Measurements from ENCODE around the gene MAST4.
"Not testable (repeated sequence)": the region's sequence is repeated elsewhere in the genome, so short reads cannot be mapped to it uniquely, and the experiment has no call there.

The MAST4 gene

DNA sequence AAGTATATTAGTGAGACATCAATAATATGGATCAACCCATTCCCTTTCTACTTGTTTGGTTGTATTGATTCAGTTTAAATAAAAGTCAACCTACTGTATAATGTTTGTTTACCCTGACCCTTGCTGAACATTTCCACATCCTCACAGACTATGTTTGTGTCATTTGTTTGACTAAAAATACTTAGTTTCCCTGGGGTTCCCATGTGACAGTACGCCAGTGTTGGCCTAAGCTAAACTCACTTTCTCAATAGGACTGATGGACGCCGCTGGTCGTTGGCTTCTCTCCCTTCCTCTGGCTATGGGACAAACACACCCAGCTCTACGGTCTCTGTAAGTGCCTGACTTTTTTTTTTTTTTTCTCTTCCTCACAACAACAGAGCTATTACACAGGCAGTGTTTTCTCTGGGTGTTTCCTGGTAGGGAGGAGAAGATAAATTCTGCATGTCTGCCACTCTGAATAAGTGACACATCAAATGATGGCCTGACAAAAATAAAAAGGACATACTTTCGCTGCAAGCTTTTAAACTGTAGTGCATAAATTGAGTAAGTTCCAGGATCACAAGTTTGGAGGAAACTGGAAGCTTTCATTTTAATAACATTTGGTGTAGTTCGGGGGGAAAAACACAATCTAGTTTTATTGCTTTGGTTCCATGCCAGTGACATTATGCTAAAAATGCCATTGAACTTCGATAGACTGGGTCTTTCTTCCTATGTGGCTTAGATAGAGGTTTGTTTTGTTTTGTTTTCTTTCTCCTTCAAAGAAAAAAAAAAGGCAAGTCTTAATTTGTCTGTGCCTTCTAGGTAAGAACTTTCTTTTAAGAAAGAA, 499.4 kb downstream of the MAST4 start:
- no peak for DNase-seq

DNA sequence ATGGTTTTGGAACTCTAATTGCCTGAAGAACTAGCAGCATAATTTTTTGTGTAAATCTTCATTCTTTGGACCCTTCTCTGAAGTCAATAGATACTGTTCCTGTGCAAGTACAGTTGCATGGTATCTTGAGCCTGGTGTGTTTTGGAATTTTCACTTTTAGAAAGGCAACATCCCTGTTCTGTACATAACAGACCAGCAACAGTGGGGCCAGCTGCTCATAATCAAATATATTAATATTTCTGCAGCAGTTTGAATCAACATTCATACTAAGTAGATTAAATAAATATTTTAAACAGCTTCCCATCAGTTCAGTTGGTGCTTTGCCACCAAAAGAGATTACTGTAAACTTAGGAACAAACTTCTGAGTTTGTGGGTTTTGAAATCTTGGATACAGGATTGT, 502.5 kb downstream of the MAST4 start:
- DNase-seq: no peak

DNA sequence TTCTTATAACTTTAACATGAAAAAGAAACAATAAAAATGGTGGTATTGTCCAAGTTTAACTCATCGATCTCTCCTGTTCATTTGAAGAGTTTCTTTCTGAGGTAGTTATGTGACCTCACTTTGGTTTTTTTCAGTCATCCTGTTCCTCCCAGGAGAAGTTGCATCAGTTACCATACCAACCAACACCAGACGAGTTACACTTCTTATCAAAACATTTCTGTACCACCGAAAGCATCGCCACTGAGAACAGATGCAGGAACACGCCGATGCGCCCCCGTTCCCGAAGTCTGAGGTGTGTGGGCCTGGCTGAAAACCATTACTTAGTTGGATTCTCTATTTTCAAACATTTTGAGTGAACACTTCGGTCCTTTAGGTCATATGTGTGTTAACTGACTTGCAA, 504.1 kb downstream of the MAST4 start:
- DNase-seq: no peak

DNA sequence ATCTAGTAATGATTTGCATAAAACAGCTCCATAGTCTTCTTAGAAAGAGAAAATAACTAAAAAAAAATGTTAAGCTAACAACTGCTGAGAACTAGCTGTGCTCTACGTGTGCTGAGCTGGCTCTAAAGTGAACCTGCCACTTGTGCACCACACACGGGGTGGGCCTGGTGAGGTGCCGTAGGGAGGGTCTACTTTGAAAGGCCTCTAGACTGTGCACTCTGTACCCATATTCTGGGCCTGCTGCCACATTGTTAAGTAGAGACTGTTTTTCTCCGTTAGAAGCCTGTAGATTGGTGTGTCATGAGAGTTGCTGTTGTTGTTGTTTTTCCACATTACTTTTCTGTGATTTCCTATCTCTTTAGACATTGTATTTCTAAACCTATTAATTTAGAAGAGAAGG, 506.5 kb downstream of the MAST4 start:
- no peak for DNase-seq

DNA sequence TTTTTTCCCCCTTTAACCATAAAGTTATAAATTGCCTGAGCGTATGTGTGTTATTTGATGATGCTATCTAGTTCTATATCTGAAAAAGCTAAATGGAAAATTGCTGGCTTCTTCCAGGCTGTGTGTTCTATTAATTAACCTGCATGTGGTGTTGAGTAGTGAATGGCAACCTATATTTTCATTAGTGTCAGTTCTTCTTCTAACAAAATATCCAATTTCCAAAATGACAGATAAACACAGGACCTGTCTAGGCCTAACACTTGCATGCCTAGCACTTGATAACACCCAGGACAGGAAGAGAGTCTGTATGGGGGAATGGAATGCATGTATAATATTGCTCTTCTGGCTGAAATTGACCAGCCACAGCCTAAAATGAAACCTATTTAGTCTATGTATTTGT, 508.7 kb downstream of the MAST4 start:
- DNase-seq: no peak

DNA sequence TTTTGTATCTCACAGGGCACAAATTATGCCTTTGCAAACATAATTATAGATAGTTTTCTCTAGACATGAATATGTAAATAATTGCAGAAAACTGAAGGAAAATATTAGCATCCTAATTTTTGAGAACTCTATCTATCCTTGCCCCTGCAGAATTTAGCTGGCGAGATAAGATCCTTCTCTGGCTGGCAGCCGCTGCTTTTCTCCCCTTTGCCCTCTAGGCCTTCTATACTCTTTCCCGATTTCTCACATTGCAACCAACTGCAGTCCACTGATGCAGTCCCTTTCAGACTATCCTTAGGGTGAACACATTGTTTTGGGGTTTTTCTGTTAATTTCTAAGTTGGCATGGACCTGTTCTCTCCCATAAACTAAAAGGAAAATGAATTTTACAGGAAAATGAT, 509.1 kb downstream of the MAST4 start:
- no peak for DNase-seq

DNA sequence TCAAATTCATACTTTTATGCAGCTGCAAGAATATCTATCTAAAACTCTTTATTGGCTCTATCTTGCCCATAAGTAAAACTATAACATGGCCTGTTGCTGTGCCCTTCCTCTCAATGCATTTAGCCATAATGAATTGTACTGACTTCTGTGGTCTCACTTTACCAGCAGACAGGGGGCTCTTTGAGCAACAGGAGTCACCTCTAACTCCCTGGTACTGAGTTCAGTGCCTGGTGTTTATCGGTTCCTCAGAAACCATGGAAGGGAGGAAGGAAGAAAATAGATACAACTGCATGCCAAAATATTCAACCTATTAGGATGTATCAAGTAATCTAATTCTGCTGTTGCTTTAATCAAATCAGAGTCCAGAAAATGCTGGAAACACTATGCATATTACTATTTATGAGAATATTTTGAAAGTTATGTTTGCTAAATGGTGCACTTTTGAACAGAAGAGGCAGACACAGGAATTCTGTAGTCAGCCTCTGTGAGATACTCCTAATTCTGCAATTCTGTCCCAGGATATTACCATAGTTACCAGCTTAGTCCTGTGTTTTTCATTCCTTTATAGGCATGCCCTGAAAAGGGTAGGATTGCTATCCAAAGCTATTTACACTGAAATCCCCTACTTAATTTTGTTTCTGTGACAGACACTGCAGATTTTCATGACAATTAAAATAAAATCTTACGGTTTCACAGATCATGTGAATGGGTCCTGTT, 510.6 kb downstream of the MAST4 start:
- DNase-seq: no peak

DNA sequence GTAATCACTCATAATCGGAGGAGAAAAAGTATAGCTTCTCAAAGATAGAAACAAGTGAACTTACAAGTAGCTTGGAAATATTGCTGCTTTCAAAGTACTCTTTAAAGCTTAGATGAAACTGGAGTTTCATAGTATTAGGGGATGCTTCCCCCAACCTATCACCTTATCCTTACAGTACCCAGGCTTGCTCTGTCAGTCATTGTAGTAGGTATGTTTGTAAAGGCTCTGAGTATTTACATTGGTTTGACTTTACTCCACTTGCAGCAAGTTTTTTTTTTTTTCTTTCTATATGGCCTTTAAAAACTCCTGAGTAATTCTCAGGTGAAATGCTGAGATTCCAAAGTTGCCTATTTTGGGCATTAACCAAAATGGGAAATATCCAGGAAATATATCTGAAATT, 515.6 kb downstream of the MAST4 start:
- no peak for DNase-seq

DNA sequence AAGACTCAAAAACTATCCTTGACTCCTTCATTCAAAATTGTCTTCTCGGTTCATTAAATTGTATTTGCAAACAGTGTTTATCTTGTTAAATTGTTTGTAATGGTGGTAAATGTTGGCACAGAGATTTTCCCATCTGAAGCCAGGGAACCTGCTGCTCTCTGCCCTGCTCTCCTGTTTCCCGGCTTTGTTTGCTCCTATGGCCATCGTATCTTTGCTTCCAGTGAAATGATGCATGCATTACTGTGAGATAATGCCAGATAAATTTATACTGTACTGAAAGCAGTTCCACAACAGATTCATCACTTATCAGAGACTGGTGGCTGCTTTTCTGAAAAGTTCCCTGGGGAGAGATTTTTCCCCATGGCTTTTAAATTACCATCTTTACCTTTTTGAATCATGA, 519.1 kb downstream of the MAST4 start:
- no peak for DNase-seq

DNA sequence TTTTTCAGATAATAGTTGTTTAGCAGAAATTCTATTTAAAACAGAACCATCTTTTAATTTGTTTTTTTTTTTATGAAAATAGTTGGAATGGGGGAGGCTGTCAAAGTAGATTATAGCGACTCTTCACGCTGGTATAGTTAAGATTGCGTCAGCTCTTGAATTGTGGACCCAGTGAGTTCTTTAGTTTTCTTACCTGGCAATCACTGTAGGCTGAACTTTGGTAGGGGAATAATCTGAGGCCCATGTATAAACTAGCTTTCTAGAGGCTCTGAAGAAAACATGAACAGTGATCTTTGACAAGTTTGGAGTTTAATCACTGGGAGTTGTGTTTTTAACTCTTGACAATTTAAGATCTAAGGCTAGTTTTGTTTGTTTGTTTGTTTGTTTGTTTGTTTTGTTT, 519.6 kb downstream of the MAST4 start:
- no peak for DNase-seq

DNA sequence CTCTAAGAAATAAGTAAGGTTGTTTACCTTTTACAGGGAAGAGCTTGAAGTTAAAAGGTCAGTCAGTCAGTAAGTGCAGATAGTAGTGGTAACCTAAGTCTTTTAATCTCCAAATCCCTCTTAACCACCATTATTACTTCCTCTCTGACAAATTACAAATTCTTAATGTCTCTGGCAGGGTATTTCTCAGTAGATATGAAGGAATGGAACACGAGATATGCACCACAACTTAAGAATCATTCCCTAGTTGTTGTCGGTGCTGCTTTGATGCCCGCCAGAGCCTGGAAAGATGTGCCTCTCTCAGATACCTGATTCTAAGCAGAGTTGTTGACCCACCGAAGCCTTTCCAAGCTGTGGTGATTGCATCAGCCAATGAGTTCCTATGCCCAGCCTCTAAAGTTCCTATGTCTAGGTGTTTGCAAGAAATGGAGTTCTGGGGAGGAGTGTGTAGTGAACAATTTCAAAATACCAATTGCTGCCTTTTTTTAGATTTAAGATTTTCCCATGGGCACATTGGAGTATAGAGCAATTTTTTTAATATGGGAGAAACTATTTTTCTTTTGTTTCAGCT, 521.9 kb downstream of the MAST4 start:
- DNase-seq: no peak

DNA sequence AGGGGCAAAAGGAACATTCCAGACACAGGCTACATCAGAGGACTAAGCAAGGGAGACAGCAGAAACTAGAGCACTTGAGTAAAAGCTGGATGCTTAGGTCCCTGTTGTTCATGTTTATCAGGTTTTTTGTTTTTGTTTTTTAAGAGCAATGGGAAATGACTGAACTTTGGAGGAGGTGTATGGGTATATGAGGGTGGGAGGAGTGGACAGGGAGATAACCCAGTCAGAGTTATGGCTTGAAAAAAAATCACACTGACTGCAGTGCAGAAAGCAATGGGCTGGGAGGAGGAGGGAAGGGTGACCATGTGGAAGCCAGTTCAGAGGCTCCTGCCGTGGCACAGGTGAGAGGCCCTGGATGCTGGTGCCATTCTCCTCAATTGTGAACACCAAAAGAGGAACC, 522.8 kb downstream of the MAST4 start:
- DNase-seq: no peak

DNA sequence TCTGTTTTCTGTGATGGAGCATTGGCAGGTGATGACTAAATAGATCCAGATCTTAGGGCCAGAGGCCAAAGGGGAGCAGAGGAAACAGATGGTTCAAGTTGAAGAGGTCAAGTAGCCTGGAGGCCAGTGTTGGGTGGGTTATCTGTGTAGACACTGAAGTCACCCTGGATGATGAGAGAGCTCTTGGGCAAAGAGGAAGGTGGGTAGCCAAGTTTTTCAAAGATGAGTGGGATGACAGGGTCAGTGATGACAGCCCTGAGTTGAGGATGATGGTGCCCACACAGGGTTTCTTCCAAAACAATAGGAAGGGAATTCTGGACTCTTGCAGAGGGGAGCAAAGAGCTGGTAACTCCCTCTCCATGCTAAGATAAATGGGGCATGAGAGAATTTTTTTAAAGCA, 523.8 kb downstream of the MAST4 start:
- no peak for DNase-seq

DNA sequence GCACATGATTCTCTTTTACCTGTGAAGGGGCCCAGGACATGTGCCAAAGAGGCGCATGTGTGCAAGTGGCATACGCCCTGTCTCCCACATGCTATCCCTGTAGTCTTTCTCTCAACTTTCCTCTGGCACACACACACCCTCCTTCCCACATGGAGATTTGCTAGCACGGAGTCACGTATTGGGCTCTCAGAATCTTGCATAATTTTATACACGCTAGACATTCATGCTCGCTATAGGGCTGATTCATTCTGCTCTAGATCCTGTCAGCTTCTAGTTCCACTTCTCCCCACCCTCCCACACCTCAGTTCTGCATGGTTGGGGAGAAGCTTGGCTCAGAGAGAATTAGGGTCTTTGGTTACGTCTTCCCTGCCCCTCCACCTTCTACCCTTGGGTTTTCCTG, 527.6 kb downstream of the MAST4 start:
- DNase-seq: no peak

DNA sequence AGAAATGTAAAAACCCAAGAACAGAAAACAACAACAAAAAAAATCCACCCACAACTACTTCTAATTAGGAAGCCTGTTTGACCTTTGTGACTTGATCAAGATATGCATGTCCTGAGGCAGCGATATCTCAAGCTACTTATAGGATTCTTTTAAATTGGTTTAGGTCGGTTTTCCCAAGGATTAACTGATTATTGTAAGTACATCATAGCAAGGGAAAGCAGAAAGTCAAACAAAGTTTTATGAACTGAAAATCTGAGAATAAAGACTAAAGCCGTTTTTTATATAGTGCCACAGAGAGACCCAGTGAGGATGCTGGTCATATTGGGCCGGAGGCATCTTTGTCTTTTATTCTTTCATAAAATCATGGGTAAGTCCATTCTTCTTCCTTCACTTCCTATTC, 528.4 kb downstream of the MAST4 start:
- DNase-seq: no peak

DNA sequence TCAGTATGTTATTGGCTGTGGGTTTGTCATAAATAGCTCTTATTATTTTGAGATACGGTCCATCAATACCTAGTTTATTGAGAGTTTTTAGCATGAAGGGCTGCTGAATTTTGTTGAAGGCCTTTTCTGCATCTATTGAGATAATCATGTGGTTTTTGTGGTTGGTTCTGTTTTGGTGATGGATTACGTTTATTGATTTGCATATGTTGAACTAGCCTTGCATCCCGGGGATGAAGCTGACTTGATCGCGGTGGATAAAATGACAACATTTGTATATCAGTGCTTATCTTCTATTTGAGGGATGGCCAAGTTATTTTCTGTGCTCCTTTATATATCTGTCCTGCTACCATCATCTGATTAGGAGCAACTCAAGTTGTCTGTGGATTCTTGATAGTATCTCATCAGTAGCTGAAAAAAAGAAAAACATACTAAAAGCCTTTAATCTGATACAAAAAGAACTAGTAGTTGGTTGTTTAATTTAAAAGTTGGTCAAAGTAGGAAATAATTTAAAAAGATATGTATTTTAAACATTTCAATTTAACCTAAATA, 531.2 kb downstream of the MAST4 start:
- not testable (repeated sequence) for DNase-seq

DNA sequence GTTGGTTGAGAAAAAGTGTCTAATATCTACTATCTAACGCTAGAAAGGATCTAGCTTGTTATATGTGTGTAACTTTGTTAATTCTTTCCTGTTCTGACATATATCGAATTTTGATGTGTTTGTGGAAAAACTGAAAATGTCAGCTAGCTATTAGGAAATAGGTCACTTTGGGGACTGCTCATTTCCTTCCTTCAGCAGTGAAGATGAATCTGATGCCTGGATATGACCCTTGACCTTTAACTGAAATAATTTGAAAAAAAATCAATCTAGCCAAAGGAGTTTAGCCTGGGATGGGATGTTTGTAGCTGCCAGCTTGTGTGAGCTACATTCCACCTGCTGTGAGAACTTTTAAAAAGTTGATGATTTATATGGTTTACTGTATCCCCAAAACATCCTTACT, 533.6 kb downstream of the MAST4 start:
- DNase-seq: no peak

DNA sequence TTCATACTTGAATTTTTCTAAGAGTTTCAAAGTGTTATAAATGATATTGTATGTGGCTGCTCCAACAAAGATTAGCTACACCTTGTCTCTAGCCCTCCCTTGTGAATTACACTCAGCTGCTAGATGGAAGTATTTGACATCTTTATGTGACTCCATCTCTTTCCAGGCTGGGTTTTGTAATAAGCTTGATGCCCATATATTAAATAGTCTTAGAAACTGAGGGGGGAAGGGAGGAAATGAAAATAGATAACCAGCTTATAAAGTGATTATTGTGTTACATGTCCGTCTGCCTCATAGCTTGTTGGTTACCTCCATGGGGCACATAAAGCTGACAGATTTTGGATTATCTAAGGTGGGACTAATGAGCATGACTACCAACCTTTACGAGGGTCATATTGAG, 537.0 kb downstream of the MAST4 start:
- DNase-seq: no peak

DNA sequence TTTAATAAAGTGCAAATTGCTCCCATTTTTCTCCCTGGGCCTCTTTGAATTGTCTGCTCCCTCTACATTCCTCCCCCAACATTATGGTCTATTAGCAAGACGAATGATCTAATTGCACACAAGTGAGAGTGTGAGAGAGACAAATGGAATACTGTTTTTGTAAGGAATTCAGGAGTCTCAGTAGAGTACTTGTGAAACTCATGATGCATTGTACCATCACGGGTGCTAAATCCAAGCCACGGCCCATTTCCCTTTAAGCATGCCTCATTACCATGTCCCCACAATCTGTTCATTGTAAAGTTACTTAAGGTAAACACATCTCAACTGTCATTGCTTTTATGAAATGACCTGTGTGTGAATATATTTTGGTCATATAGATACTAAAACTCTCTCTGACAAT, 537.6 kb downstream of the MAST4 start:
- no peak for DNase-seq

DNA sequence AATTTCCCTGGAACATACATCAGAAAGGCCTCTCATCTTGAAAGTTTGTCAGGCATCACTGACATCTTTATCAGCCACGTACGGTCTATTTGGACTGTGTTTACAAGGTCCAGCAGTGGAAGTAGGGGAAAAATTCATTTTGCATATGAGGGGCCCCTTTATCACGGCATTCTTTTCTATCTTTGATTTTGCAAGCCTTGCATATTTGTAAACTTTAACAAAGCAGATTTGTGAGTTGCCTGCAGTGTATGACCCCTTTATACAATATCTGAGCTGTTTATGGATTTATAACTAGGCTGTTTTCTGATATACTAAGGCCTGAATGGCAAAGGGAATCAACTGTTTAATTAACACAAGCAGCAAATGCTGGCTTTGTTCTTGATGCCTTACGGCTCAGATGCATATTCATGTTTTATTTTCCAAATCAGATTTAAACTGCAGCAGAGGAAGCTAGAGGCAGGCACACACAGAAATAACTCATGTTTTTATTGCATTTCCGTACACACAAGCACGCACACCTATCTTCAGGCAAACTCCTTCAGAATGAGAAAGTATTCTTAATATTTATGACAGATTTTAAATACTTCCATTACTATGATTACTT, 539.3 kb downstream of the MAST4 start:
- no peak for DNase-seq

DNA sequence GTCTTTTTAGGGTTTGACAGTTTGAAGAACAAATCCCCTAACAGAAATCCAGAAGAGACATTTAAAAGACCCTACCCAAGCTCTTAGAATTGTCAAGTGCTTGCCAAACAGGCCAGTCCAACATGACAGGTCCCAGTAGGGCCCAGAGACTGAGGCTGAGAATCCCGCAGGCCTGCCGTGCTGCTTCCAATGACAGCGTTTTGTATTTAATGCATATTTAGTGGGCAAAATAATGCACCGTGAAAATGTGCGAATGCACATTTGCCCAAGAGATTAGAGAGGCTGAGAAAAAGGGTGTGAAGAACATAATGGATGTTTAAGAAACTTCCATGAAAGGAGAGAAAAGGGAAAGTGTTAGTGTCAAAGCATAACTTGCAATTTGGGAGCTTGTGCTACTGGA, 542.8 kb downstream of the MAST4 start:
- no peak for DNase-seq

DNA sequence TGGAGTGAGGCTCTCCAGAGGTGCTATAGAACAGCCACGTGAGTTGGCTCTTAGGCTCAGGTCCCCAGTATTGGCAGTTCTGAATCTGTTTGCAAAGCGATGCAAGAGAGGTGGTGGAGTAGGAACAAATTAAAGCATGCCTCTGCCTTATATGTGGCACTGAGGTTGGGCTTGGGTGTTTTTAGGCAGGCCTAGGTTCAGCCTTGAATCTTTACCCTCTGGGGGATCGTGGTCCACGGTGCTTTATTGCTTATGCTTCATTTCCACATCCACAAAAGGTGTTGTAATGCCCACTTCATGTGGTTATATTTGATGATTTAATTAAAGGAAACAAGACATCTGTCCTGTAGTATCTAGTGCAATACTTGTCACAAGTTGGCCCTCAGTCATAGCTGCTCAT, 544.2 kb downstream of the MAST4 start:
- DNase-seq: no peak

DNA sequence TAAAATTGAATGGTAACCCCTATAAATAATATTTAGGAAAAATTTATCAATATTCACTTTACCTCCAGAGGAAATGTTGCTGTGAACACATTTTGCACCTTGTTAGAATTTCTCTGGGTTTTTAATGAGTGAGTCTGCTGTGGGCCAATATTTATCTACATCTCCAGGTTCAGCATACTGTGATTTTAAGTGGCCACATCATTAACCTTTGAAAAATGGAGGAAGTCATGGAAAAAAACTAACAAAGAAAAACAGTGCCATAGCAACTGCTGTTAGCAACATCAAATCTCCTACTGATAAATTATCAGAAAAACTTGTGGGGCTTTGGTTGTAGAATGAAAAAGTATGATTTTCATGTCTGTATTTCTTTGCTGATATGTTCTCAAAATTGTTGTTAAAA, 545.5 kb downstream of the MAST4 start:
- DNase-seq: no peak

All from fibroblast of skin of abdomen (primary cell).